Heart left ventricle (tissue), 16 donors: ENCODE measurements around the gene KCNH1. TPM values are rescaled to one million over a fixed set of nuclear protein-coding genes. Genes with fewer than 3 reads are reported as not detected.

Experiments
- ATAC-seq, 4 donors: fragments of 200-7000 bp; cut with Tn5 transposase; one replicate each; pipeline ENCODE4 v1.9.1; 2020 to 2022; ENCODE audit warnings: moderate library complexity in 4 of 4, mild to moderate bottlenecking in 3 of 4, moderate number of reproducible peaks in 1 of 4
- DNase-seq, 5 donors: peaks; one replicate each; pipeline ENCODE4 v3.0.0-alpha.2; 2020
- H3K27ac ChIP-seq, 12 donors: fragments of 200-600 bp; sonication (generic) in 4 of 12; one replicate each; pipeline versions ENCODE4 v1.5.0 to v1.8.0; 2016 to 2022; ENCODE audit warnings: mild to moderate bottlenecking in 2 of 12
- H3K27me3 ChIP-seq, 9 donors: fragments of 200-600 bp; sonication (generic) in 2 of 9; one replicate each; pipeline versions ENCODE4 v1.5.1 to v1.8.0; 2016 to 2022; ENCODE audit warnings: mild to moderate bottlenecking in 3 of 9
- H3K36me3 ChIP-seq, 9 donors: fragments of 200-600 bp; sonication (generic) in 2 of 9; one replicate each; pipeline versions ENCODE4 v1.5.0 to v1.8.0; 2018 to 2022; ENCODE audit warnings: mild to moderate bottlenecking in 2 of 9
- H3K4me1 ChIP-seq, 12 donors: fragments of 200-600 bp; sonication (generic) in 4 of 12; one replicate each; pipeline versions ENCODE4 v1.5.0 to v1.8.0; 2016 to 2022; ENCODE audit warnings: mild to moderate bottlenecking in 3 of 12
- H3K4me3 ChIP-seq, 12 donors: fragments of 200-600 bp; sonication (generic) in 4 of 12; one replicate each; pipeline versions ENCODE4 v1.5.0 to v1.8.0; 2017 to 2022; ENCODE audit warnings: mild to moderate bottlenecking in 9 of 12, moderate library complexity in 4 of 12
- H3K9me3 ChIP-seq, 12 donors: fragments of 200-600 bp; sonication (generic) in 4 of 12; one replicate each; pipeline versions ENCODE4 v1.5.0 to v1.8.0; 2016 to 2022; ENCODE audit warnings: mild to moderate bottlenecking in 1 of 12
- CTCF ChIP-seq, 12 donors: fragments of 200-600 bp; sonication (generic) in 4 of 12; IDR thresholded peaks; one replicate each; pipeline versions ENCODE4 v1.5.0 to v1.8.0; 2018 to 2022; ENCODE audit warnings: antibody characterized with exemption in 12 of 12, mild to moderate bottlenecking in 5 of 12
- POLR2A ChIP-seq, 2 donors: fragments of 450-650 bp; IDR thresholded peaks; one replicate each; pipeline ENCODE4 v1.6.1; 2017; ENCODE audit warnings: antibody characterized with exemption in 2 of 2, mild to moderate bottlenecking in 2 of 2, moderate library complexity in 2 of 2
- WGBS, 4 donors: extraction: QIAGEN DNeasy Blood & Tissue Kit in 2 of 4; methylation state at CpG; one replicate each; pipeline versions ENCODE4 v1.1.5 to v1.1.7; 2013 to 2018; 5-methylcytosine and 5-hydroxymethylcytosine counted together
- intact Hi-C, 10 donors: fragments of 100-400 bp; cut with DNase I; formaldehyde crosslinking; loops; one replicate each; pipeline versions ENCODE4 v1.11.1 to v1.14.2; 2022
- polyA plus RNA-seq, 2 donors: library from polyadenylated mRNA; stranded (reverse); fragments of 200-250 nt; gene quantifications; one replicate each; pipeline ENCODE4 v1.2.3, GENCODE V29; 2013
- total RNA-seq, 9 donors: library from RNA; depleted of rRNA in 2 of 9; stranded (reverse); fragments of >200 nt in 2 of 9; fragmentation: NEBNext Ultra II Directional in 3 of 9; extraction: Animal tissue kit (Norgen Biotek cat#: 25700) in 3 of 9; gene quantifications; one replicate each; pipeline versions ENCODE4 v1.1.0 to v1.2.4, GENCODE V29; 2016 to 2023
- donor health status: ischemic (EF 13 %, LVEDD 7.1; RV severe dilation, severe dysfunction).
- donor health status: healthy with polysubstance abuse.
- donor health status: DM: no; HTN: yes; CAD: no.
- donor health status: DM: no; HTN: no; CAD: no.
- donor health status: ischemic (EF 25% LVEDD 6.9; RV normal size, moderate dysfunction).
- donor health status: ischemic (EF 25% LVEDD 5.7; RV mildly dilated, moderate dysfunction).
- donor health status: healthy.
- donor health status: DM: yes; HTN: yes; CAD: no.
- donor health status: ischemic (EF 35%, LVEDD 5.7; RV mildly dilated, moderate dysfunction).
- donor health status: nonischemic (EF 11% LVEDD 7.7; RV severe dilation, severe dysfunction).
- donor health status: DM: yes; HTN: yes; CAD: no.
- donor health status: PGD.
- donor health status: ischemic (EF 29% LVEDD 5.4; RV normal size, mild dysfunction).
- donor health status: nonischemic (EF 23%, LVEDD 6.1; RV moderate dilation, normal function).

The KCNH1 gene
- total and polyA plus RNA-seq, 11 donors = 0.03 TPM; not detected in 10

- no peaks in the 10 kb centered on the region for H3K36me3 ChIP-seq
- no peak overlapping the region for H3K4me3 ChIP-seq
- H3K9me3 ChIP-seq = no peaks in the 10 kb centered on the region
- DNase-seq (no peak), ATAC-seq (no peak)
- H3K27me3 ChIP-seq = no peaks in the 10 kb centered on the region
- 95 to 96% (median 96%) methylated on average over 30 to 33 of the region's 33 CpGs for WGBS, 4 donors
- H3K4me1 ChIP-seq = no peaks in the 10 kb centered on the region
- no peak overlapping the region for H3K27ac ChIP-seq
- intact Hi-C loops = no loop called here
- no peak for TF ChIP-seq POLR2A (IDR thresholded peaks at IDR 0.05)
- no peak for TF ChIP-seq CTCF (IDR thresholded peaks at IDR 0.05)
Observed at GRCh38 chr1:210683403-210684047, 450.4 kb downstream of the KCNH1 start.

- Histone ChIP-seq H3K4me1 (peaks cover 0 to 6% (median 0%) of the 10 kb centered on the region in 12 donors), H3K4me3 (no peak overlapping the region), H3K36me3 (no peaks in the 10 kb centered on the region), H3K9me3 (no peaks in the 10 kb centered on the region), H3K27me3 (no peaks in the 10 kb centered on the region), H3K27ac (no peak overlapping the region)
- intact Hi-C loops = no loop called here
- TF ChIP-seq CTCF (IDR thresholded peaks at IDR 0.05) (no peak), POLR2A (IDR thresholded peaks at IDR 0.05) (no peak)
- DNase-seq = no peak
- no peak for ATAC-seq
- WGBS, 4 donors = 86 to 93% (median 91%) methylated on average over 4 to 7 of the region's 7 CpGs
Observed at GRCh38 chr1:210681158-210681557, 452.8 kb downstream of the KCNH1 start.

GRCh38 chr1:210678306-210678705, 455.6 kb downstream of the KCNH1 start:
- no peak for DNase-seq
- no peaks in the 10 kb centered on the region for H3K27me3 ChIP-seq
- H3K9me3 ChIP-seq = no peaks in the 10 kb centered on the region
- H3K36me3 ChIP-seq = peaks cover 0 to 5% (median 0%) of the 10 kb centered on the region in 9 donors
- TF ChIP-seq CTCF (IDR thresholded peaks at IDR 0.05) (no peak), POLR2A (IDR thresholded peaks at IDR 0.05) (no peak)
- H3K4me1 ChIP-seq = peaks cover 0 to 6% (median 0%) of the 10 kb centered on the region in 12 donors
- WGBS, 4 donors = 72 to 82% (median 77%) methylated on average over 3 of the region's 3 CpGs
- no peak overlapping the region for H3K27ac ChIP-seq
- intact Hi-C loops = no loop called here
- no peak for ATAC-seq
- no peak overlapping the region for H3K4me3 ChIP-seq

GRCh38 chr1:210677533-210677932, 456.4 kb downstream of the KCNH1 start:
- no peak for DNase-seq
- no peaks in the 10 kb centered on the region for H3K9me3 ChIP-seq
- intact Hi-C loops = no loop called here
- H3K27me3 ChIP-seq = no peaks in the 10 kb centered on the region
- H3K27ac ChIP-seq = no peak overlapping the region
- WGBS, 4 donors = 62 to 80% (median 74%) methylated on average over 4 of the region's 4 CpGs
- peaks cover 0 to 5% (median 0%) of the 10 kb centered on the region in 9 donors for H3K36me3 ChIP-seq
- no peak for TF ChIP-seq CTCF (IDR thresholded peaks at IDR 0.05)
- TF ChIP-seq POLR2A (IDR thresholded peaks at IDR 0.05) = no peak
- ATAC-seq = no peak
- peaks cover 0 to 6% (median 0%) of the 10 kb centered on the region in 12 donors for H3K4me1 ChIP-seq
- no peak overlapping the region for H3K4me3 ChIP-seq
